Keratinocyte (primary cell): ENCODE data around the gene RCOR3. TPM values are rescaled to one million over a fixed set of nuclear protein-coding genes. Genes with fewer than 3 reads are reported as not detected.

Experiments
- DNase-seq: peaks from one replicate; pipeline ENCODE4 v3.0.0-alpha.2; 2011; ENCODE audit warnings: low read depth, missing footprints, low spot score
- FAIRE-seq: peaks from 2 replicates; lab custom pipeline; 2011; peaks lifted over from hg19 to GRCh38; lab: Jason Lieb, UNC
- H2AFZ ChIP-seq: 2 replicates; pipeline ENCODE4 v1.6.0; 2012; ENCODE audit warnings: low read length, control low read depth, inconsistent platforms; ENCODE audit not compliant: control insufficient read depth
- H3K27ac ChIP-seq: 2 replicates; pipeline ENCODE4 v1.5.1; 2011; ENCODE audit warnings: low read length; ENCODE audit not compliant: control insufficient read depth, insufficient read depth
- H3K27me3 ChIP-seq: 3 replicates; pipeline ENCODE4 v1.6.0; 2011; ENCODE audit warnings: low read length; ENCODE audit not compliant: control insufficient read depth, insufficient read depth; ENCODE audit errors: extremely low read depth
- H3K36me3 ChIP-seq, 2 experiments: 2 replicates in 1 of 2; 3 replicates in 1 of 2; pipeline ENCODE4 v1.5.1; 2011; ENCODE audit warnings: low read length in 2 of 2, mild to moderate bottlenecking in 1 of 2; ENCODE audit not compliant: control insufficient read depth in 2 of 2, insufficient read depth in 2 of 2; ENCODE audit errors: extremely low read depth in 1 of 2
- H3K4me1 ChIP-seq: 3 replicates; pipeline ENCODE4 v1.5.1; 2011; ENCODE audit warnings: low read length; ENCODE audit not compliant: control insufficient read depth, insufficient read depth; ENCODE audit errors: extremely low read depth
- H3K4me2 ChIP-seq: 3 replicates; pipeline ENCODE4 v1.6.0; 2011; ENCODE audit warnings: low read depth, low read length; ENCODE audit not compliant: control insufficient read depth, insufficient read depth; ENCODE audit errors: extremely low read depth
- H3K4me3 ChIP-seq, 3 experiments: fragments of 200-600 bp in 1 of 3; sonication (generic) in 1 of 3; 2 replicates in 2 of 3; 3 replicates in 1 of 3; pipeline ENCODE4 v1.5.1; 2011 to 2016; ENCODE audit warnings: low read length in 3 of 3, mild to moderate bottlenecking in 3 of 3, control low read depth in 2 of 3, inconsistent platforms in 1 of 3, low read depth in 1 of 3, mixed read lengths in 1 of 3, mixed run types in 1 of 3, moderate library complexity in 1 of 3; ENCODE audit not compliant: control insufficient read depth in 2 of 3, insufficient read depth in 2 of 3; ENCODE audit errors: extremely low read depth in 1 of 3
- H3K79me2 ChIP-seq: 2 replicates; pipeline ENCODE4 v1.6.0; 2012; ENCODE audit warnings: low read length; ENCODE audit not compliant: control insufficient read depth, insufficient read depth
- H3K9ac ChIP-seq: 3 replicates; pipeline ENCODE4 v1.6.0; 2011; ENCODE audit warnings: low read length; ENCODE audit not compliant: control insufficient read depth, insufficient read depth; ENCODE audit errors: extremely low read depth
- H3K9me1 ChIP-seq: 3 replicates; pipeline ENCODE4 v1.6.0; 2011; ENCODE audit warnings: low read length; ENCODE audit not compliant: control insufficient read depth, insufficient read depth; ENCODE audit errors: extremely low read depth
- H3K9me3 ChIP-seq: 2 replicates; pipeline ENCODE4 v1.5.1; 2012; ENCODE audit warnings: low read depth, low read length; ENCODE audit not compliant: control insufficient read depth
- H4K20me1 ChIP-seq: 3 replicates; pipeline ENCODE4 v1.6.0; 2011; ENCODE audit warnings: low read length; ENCODE audit not compliant: control insufficient read depth, insufficient read depth; ENCODE audit errors: extremely low read depth
- CTCF ChIP-seq, 3 experiments: IDR thresholded peaks in 1 of 3; conservative IDR thresholded peaks in 1 of 3; optimal IDR thresholded peaks in 1 of 3; 2 replicates in 2 of 3; 3 replicates in 1 of 3; pipeline versions ENCODE3 to v1.5.1; 2011; ENCODE audit warnings: low read length in 3 of 3, mild to moderate bottlenecking in 3 of 3, moderate library complexity in 2 of 3, control low read depth in 1 of 3, inconsistent platforms in 1 of 3; ENCODE audit not compliant: insufficient read depth in 2 of 3; ENCODE audit errors: extremely low read depth in 1 of 3
- EZH2 ChIP-seq: IDR thresholded peaks from one replicate; pipeline ENCODE4 v1.6.1; 2012; ENCODE audit warnings: inconsistent platforms, mild to moderate bottlenecking, low read length, moderate library complexity
- dilution Hi-C: fragments of 300-500 bp; cut with MboI; formaldehyde crosslinking; loops from one replicate; pipeline ENCODE4 v1.7.0; 2020; ENCODE audit warnings: low sequenced_read_pairs; ENCODE audit not compliant: extremely low pct_ligation_motif_present
- polyA plus RNA-seq, 5 experiments: library from polyadenylated mRNA; depleted of rRNA in 3 of 5; stranded (reverse) in 3 of 5; stranded (forward) in 1 of 5; unstranded in 1 of 5; fragments of >200 nt; gene quantifications; 1 replicate in 1 of 5; 2 replicates in 3 of 5; 3 replicates in 1 of 5; pipeline versions ENCODE4 v1.2.1 to v1.2.3, GENCODE V29; 2011 to 2012; ENCODE audit warnings: missing spikeins in 2 of 5, low read depth in 1 of 5, low replicate concordance in 1 of 5

RCOR3 gene
- polyA plus RNA-seq, 1 donor (not counting 4 experiments of a cell fraction or from before 2014, with no cell fraction given) = 35.7 TPM

- H3K4me1 ChIP-seq = peaks cover 10% of the 10 kb centered on the region
Measured at GRCh38 chr1:211332036-211332616, 73.0 kb downstream of the RCOR3 start.

GRCh38 chr1:211332830-211333229, 73.7 kb downstream of the RCOR3 start:
- dilution Hi-C loops = no loop called here
- H3K27me3 ChIP-seq = no peaks in the 10 kb centered on the region
- H3K4me2 ChIP-seq = no peak overlapping the region
- H3K27ac ChIP-seq = no peak overlapping the region
- no peak overlapping the region for H3K9ac ChIP-seq
- H3K4me3 ChIP-seq = no peak overlapping the region
- H2AFZ ChIP-seq = no peak overlapping the region
- no peaks in the 10 kb centered on the region for H3K79me2 ChIP-seq
- H3K9me3 ChIP-seq = no peaks in the 10 kb centered on the region
- no peaks in the 10 kb centered on the region for H4K20me1 ChIP-seq
- TF ChIP-seq CTCF (optimal IDR thresholded peaks at IDR 0.05 in 1 of 3, IDR thresholded peaks at IDR 0.05 in 1 of 3, conservative IDR thresholded peaks at IDR 0.05 in 1 of 3; ENCODE audit: extremely low read depth in 1 of 3, insufficient read depth in 2 of 3, low read length in 3 of 3) = no peak
- TF ChIP-seq EZH2 = no peak
- no peak for DNase-seq
- H3K9me1 ChIP-seq = no peaks in the 10 kb centered on the region
- no peak for FAIRE-seq
- peaks cover 6% of the 10 kb centered on the region for H3K4me1 ChIP-seq
- no peaks in the 10 kb centered on the region for H3K36me3 ChIP-seq

More at GRCh38 chr1:211332036-211332616, 73.0 kb downstream of the RCOR3 start:
- no peaks in the 10 kb centered on the region for H3K36me3 ChIP-seq
- dilution Hi-C loops = no loop called here
- H3K9me3 ChIP-seq = no peaks in the 10 kb centered on the region
- H3K4me2 ChIP-seq = no peak overlapping the region
- no peaks in the 10 kb centered on the region for H3K27me3 ChIP-seq
- no peak for DNase-seq
- H3K79me2 ChIP-seq = no peaks in the 10 kb centered on the region
- no peak overlapping the region for H3K9ac ChIP-seq
- H4K20me1 ChIP-seq = no peaks in the 10 kb centered on the region
- H3K9me1 ChIP-seq = no peaks in the 10 kb centered on the region
- H3K4me3 ChIP-seq = no peak overlapping the region
- TF ChIP-seq CTCF (optimal IDR thresholded peaks at IDR 0.05 in 1 of 3, IDR thresholded peaks at IDR 0.05 in 1 of 3, conservative IDR thresholded peaks at IDR 0.05 in 1 of 3; ENCODE audit: extremely low read depth in 1 of 3, insufficient read depth in 2 of 3, low read length in 3 of 3) (no peak), EZH2 (no peak)
- H2AFZ ChIP-seq = no peak overlapping the region
- FAIRE-seq = no peak
- H3K27ac ChIP-seq = no peak overlapping the region
